Ectodermal cell (in vitro differentiated cells): ENCODE data around the gene ETV6.

Experiments used
- H3K27ac ChIP-seq: 2 replicates; pipeline ENCODE4 v1.7.0; 2013; ENCODE audit warnings: mild to moderate bottlenecking, low read depth, low read length; ENCODE audit not compliant: insufficient read depth, poor library complexity, severe bottlenecking
- H3K27me3 ChIP-seq: 2 replicates; pipeline ENCODE4 v1.7.0; 2013; ENCODE audit warnings: mild to moderate bottlenecking, low read length; ENCODE audit not compliant: insufficient read depth, control insufficient read depth, poor library complexity, severe bottlenecking
- H3K36me3 ChIP-seq: one replicate; pipeline ENCODE4 v1.7.0; 2013; ENCODE audit warnings: low read length; ENCODE audit not compliant: control insufficient read depth, insufficient read depth
- H3K4me1 ChIP-seq: one replicate; pipeline ENCODE4 v1.7.0; 2013; ENCODE audit warnings: low read length; ENCODE audit not compliant: control insufficient read depth, insufficient read depth
- H3K4me3 ChIP-seq: 2 replicates; pipeline ENCODE4 v1.7.0; 2013; ENCODE audit warnings: low read depth, low read length, control low read depth; ENCODE audit not compliant: insufficient read depth
- H3K9me3 ChIP-seq: 2 replicates; pipeline ENCODE4 v1.7.0; 2013; ENCODE audit warnings: mild to moderate bottlenecking, low read length, moderate library complexity; ENCODE audit not compliant: control insufficient read depth
- WGBS, 2 experiments: methylation state at CpG; one replicate each; pipeline ENCODE4 v1.1.7; 2013; ENCODE audit warnings: missing lambda C conversion rate in 2 of 2; 5-methylcytosine and 5-hydroxymethylcytosine counted together

Gene ETV6

DNA sequence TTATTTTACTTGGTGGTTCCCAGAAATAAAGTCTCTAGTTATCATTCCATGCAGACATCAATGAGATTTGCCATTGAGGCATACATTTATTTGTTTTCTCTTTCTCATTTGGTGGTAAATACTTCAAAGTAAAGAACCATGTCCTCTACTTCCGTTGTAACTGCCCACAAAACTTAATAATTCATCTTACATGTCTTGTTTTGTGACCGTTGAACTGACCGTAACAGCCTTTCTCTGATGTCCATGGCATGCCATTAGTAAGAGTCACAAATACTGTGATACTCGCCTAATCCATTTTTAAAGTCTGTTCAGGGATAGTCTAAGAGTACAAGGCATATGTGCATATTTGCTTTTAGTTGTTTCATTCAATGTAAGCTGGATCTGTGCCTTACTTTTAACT is 145.3 kb downstream of the ETV6 start:
- Histone ChIP-seq H3K4me3 (no peak overlapping the region), H3K4me1 (peaks cover 17% of the 10 kb centered on the region), H3K36me3 (no peaks in the 10 kb centered on the region), H3K9me3 (no peaks in the 10 kb centered on the region), H3K27me3 (no peaks in the 10 kb centered on the region), H3K27ac (no peak overlapping the region)
- 91 to 98% methylated on average over 4 of the region's 4 CpGs for WGBS, 2 experiments

- WGBS, 2 experiments, result 94 to 97% methylated on average over 8 of the region's 8 CpGs
- no peaks in the 10 kb centered on the region for H3K27me3 ChIP-seq
- no peaks in the 10 kb centered on the region for H3K36me3 ChIP-seq
- no peak overlapping the region for H3K27ac ChIP-seq
- H3K4me1 ChIP-seq, result peaks cover 17% of the 10 kb centered on the region
- no peak overlapping the region for H3K4me3 ChIP-seq
- H3K9me3 ChIP-seq, result no peaks in the 10 kb centered on the region
Measured at GRCh38 chr12:11795192-11795912, 145.9 kb downstream of the ETV6 start.

GRCh38 chr12:11795913-11796459 is 146.5 kb downstream of the ETV6 start:
- no peaks in the 10 kb centered on the region for H3K36me3 ChIP-seq
- no peak overlapping the region for H3K4me3 ChIP-seq
- no peak overlapping the region for H3K27ac ChIP-seq
- H3K9me3 ChIP-seq, result no peaks in the 10 kb centered on the region
- H3K27me3 ChIP-seq, result no peaks in the 10 kb centered on the region
- 93 to 94% methylated on average over 6 of the region's 6 CpGs for WGBS, 2 experiments
- peaks cover 17% of the 10 kb centered on the region for H3K4me1 ChIP-seq

DNA sequence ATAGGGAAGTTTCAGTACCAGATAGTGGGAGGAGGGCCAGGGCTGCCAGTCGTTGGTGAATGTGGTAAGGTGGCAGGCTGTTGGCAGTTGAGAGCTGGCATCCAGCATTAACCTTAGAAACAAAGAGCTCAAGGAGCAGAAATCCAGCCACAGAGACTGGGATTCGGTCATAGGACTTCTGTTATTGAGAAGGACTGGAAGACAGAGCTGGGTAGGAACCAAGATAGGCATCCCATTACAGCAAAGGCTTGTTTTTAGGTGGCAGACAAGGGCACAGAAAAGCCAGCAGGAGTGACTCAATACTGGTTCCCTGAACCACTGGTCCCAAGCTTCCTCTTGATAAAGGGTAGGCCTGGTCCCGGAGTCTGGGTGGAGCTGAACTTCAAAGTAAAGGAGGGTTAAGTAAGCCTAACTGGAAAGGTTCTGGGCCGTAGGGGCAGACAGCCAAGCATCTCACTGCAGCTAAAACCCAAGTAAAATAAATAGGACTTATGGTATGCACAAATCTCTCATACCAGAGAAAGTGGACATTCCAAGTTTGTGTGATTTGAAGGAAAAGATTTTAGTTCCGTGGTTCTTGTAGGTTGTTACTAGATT is 147.9 kb downstream of the ETV6 start:
- H3K36me3 ChIP-seq, result no peaks in the 10 kb centered on the region
- H3K27me3 ChIP-seq, result no peaks in the 10 kb centered on the region
- H3K9me3 ChIP-seq, result no peaks in the 10 kb centered on the region
- no peak overlapping the region for H3K27ac ChIP-seq
- peaks cover 17% of the 10 kb centered on the region for H3K4me1 ChIP-seq
- H3K4me3 ChIP-seq, result no peak overlapping the region
- WGBS, 2 experiments, result 93 to 95% methylated on average over 5 of the region's 5 CpGs

- 77 to 84% methylated on average over 6 to 7 of the region's 7 CpGs for WGBS, 2 experiments
- H3K36me3 ChIP-seq, result no peaks in the 10 kb centered on the region
- H3K27ac ChIP-seq, result no peak overlapping the region
- no peaks in the 10 kb centered on the region for H3K9me3 ChIP-seq
- peaks cover 17% of the 10 kb centered on the region for H3K4me1 ChIP-seq
- H3K4me3 ChIP-seq, result no peak overlapping the region
- no peaks in the 10 kb centered on the region for H3K27me3 ChIP-seq
Measured at GRCh38 chr12:11798006-11798708, 148.7 kb downstream of the ETV6 start.

GRCh38 chr12:11798856-11799501 is 149.5 kb downstream of the ETV6 start:
- H3K9me3 ChIP-seq, result no peaks in the 10 kb centered on the region
- no peak overlapping the region for H3K4me3 ChIP-seq
- no peaks in the 10 kb centered on the region for H3K36me3 ChIP-seq
- no peak overlapping the region for H3K27ac ChIP-seq
- H3K4me1 ChIP-seq, result peaks cover 11% of the 10 kb centered on the region
- WGBS, 2 experiments, result 91 to 92% methylated on average over 4 of the region's 4 CpGs
- H3K27me3 ChIP-seq, result no peaks in the 10 kb centered on the region

DNA sequence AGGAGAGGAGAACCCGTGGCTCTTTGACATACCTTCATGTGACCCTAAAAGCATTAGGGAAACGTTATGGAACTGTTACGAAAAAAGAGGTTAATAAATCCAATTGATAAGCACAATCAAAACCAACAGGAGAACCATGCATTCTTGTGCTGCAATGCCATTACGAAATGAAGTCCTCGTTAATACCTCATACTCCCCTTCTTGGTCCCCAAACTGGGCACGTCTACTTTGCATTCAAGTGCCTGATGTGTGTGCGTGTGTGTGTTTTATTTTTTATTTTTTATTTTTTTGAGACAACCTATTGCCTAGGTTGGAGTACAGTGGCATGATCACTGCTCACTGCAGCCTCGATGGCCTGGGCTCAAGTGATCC is 150.0 kb downstream of the ETV6 start:
- Histone ChIP-seq H3K36me3 (no peaks in the 10 kb centered on the region), H3K4me1 (peaks cover 8% of the 10 kb centered on the region), H3K9me3 (no peaks in the 10 kb centered on the region), H3K27ac (no peak overlapping the region), H3K4me3 (no peak overlapping the region), H3K27me3 (no peaks in the 10 kb centered on the region)
- 97 to 98% methylated on average over 7 to 8 of the region's 8 CpGs for WGBS, 2 experiments

DNA sequence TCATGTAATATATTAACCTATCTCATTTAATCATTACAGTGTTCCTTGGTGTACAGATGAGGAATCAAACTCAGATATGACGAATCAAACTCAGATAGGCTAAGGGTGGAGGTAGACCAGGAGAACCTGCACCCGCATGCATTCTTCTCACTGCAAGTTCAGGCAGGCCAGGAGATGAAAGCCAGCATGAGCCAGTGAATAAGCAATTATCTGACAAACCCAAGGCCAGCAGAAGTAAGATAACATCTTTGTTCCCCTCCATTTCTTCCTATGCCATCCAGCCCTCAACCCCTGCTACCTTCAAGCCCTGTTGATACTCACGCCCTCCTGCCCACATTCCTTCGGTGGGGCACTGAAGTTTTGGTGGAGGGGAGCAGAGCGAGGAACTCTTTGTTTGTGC is 152.2 kb downstream of the ETV6 start:
- WGBS, 2 experiments, result 72 to 78% methylated on average over 4 to 5 of the region's 5 CpGs

DNA sequence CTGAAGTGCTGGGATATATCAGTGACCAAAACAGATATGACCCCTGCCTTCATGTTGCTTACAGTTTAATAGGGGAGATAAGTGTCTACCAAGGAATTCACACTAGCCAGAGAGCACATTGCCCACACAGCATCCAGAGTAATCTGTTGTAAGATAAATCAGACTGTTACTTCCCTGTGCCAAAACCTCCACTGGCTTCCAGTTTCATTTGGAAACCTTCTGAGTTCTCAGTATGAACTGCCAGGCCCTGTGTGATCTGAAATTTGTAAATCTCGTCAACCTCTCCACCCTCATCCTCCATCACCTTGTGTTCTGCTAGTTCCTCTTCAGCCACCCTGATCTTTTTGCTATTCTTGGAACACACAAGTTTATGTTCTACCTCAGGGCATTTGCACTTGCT is 154.7 kb downstream of the ETV6 start:
- no peaks in the 10 kb centered on the region for H3K27me3 ChIP-seq
- no peaks in the 10 kb centered on the region for H3K9me3 ChIP-seq
- H3K27ac ChIP-seq, result no peak overlapping the region
- H3K4me3 ChIP-seq, result no peak overlapping the region
- no peaks in the 10 kb centered on the region for H3K36me3 ChIP-seq
- WGBS, 2 experiments, result 95 to 98% methylated on average over 1 of the region's 1 CpG
- H3K4me1 ChIP-seq, result no peaks in the 10 kb centered on the region

More for the DNA sequence above, 152.2 kb downstream of the ETV6 start:
- H3K4me3 ChIP-seq, result no peak overlapping the region
- H3K9me3 ChIP-seq, result no peaks in the 10 kb centered on the region
- no peaks in the 10 kb centered on the region for H3K36me3 ChIP-seq
- no peaks in the 10 kb centered on the region for H3K27me3 ChIP-seq
- no peaks in the 10 kb centered on the region for H3K4me1 ChIP-seq
- no peak overlapping the region for H3K27ac ChIP-seq

GRCh38 chr12:11805043-11805442 is 155.6 kb downstream of the ETV6 start:
- Histone ChIP-seq H3K9me3 (no peaks in the 10 kb centered on the region), H3K27ac (no peak overlapping the region), H3K4me1 (no peaks in the 10 kb centered on the region), H3K4me3 (no peak overlapping the region), H3K27me3 (no peaks in the 10 kb centered on the region), H3K36me3 (no peaks in the 10 kb centered on the region)
- 85 to 89% methylated on average over 3 of the region's 3 CpGs for WGBS, 2 experiments
